Measurements from ENCODE around the gene SDK1. TPM values are rescaled to one million over a fixed set of nuclear protein-coding genes. Genes with fewer than 3 reads are reported as not detected.

Gene SDK1
- total and polyA plus RNA-seq, 2 of the 8 experiments (the other 6 are each of a cell fraction or from before 2014, with no cell fraction given), result 3.3 to 7.2 TPM

DNA sequence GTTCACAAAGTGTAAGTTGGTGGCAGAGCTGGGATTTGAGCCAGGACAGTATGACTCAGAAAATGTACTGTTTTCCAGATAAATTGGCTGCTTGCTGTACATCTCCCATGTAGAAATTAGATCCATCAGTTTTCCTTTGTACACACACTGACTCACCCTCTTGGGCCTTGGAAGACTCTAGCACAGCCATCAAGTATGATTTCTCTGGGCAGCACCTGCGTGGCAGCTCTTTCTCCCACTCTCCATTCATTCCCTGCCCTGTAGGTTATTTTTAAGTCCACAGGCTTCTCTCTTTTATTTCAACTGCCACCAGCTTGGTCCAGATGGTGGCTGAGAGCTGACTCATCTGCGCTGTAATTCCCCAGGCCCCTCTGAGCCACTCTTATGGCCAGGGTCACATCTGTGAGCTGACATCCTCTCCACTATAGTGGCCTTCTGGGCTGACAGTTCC, 28.3 kb upstream of the SDK1 start:
- Histone ChIP-seq H3K9me3 (ENCODE audit: insufficient read depth in 2 of 2, low read depth in 1 of 2, low read length in 1 of 2) (no peaks in the 10 kb centered on the region), H3K4ac (replicated peaks; ENCODE audit: insufficient read length, low read depth, low read length) (no peak overlapping the region), H2BK120ac (replicated peaks; ENCODE audit: low read depth, low read length) (no peak overlapping the region), H3K9ac (replicated peaks in 1 of 4; ENCODE audit: extremely low read depth in 1 of 4, low read depth in 3 of 4, low read length in 3 of 4) (no peak overlapping the region), H2BK5ac (ENCODE audit: low read depth, low read length) (no peak overlapping the region), H3K23me2 (ENCODE audit: low read depth, low read length) (peaks cover 10% of the 10 kb centered on the region; the same call in 1 of the 2 replicates), H2BK12ac (ENCODE audit: low read depth, low read length) (no peak overlapping the region), H3K4me3 (ENCODE audit: extremely low read depth in 1 of 4, insufficient read depth in 2 of 4, low read depth in 3 of 4, low read length in 4 of 4) (no peak overlapping the region), H3K14ac (ENCODE audit: insufficient read length) (no peak overlapping the region), H2AFZ (ENCODE audit: low read length) (no peak overlapping the region), H2BK20ac (ENCODE audit: low read length) (no peak overlapping the region), H3K18ac (ENCODE audit: extremely low read depth, low read length) (no peak overlapping the region), H3K79me2 (ENCODE audit: control insufficient read depth in 1 of 2, insufficient read depth in 2 of 2, low read length in 2 of 2) (no peaks in the 10 kb centered on the region), H4K8ac (ENCODE audit: extremely low read depth, insufficient read depth, low read length) (no peak overlapping the region), H4K91ac (replicated peaks; ENCODE audit: insufficient read length, low read length) (no peak overlapping the region), H3K56ac (replicated peaks; ENCODE audit: insufficient read length, low read depth, low read length) (no peak overlapping the region), H3K27ac (ENCODE audit: low read depth, low read length) (no peak overlapping the region), H3K36me3 (ENCODE audit: control insufficient read depth in 2 of 4, insufficient read depth in 4 of 4, low read length in 3 of 4) (no peaks in the 10 kb centered on the region), H3K4me1 (replicated peaks in 1 of 4; ENCODE audit: control insufficient read depth in 3 of 4, insufficient read depth in 4 of 4, low read length in 3 of 4) (no peaks in the 10 kb centered on the region), H3K23ac (ENCODE audit: insufficient read length) (no peak overlapping the region), H3K27me3 (replicated peaks in 1 of 4; ENCODE audit: control insufficient read depth in 3 of 4, extremely low read depth in 1 of 4, insufficient read depth in 3 of 4, low read length in 3 of 4) (no peaks in the 10 kb centered on the region), H4K5ac (ENCODE audit: insufficient read length, low read depth, low read length) (no peak overlapping the region), H3K4me2 (ENCODE audit: insufficient read depth in 1 of 2, low read depth in 2 of 2, low read length in 2 of 2) (no peak overlapping the region), H2AK5ac (ENCODE audit: low read depth, low read length) (no peak overlapping the region), H2BK15ac (ENCODE audit: low read length) (no peak overlapping the region), H4K20me1 (replicated peaks in 1 of 2; ENCODE audit: control insufficient read depth in 1 of 2, insufficient read depth in 2 of 2, low read length in 2 of 2) (peaks cover 0 to 3% of the 10 kb centered on the region in 2 experiments), H3K79me1 (ENCODE audit: low read depth, low read length) (no peaks in the 10 kb centered on the region)
- FAIRE-seq (no peak), DNase-seq (ENCODE audit: low read depth in 1 of 2, low spot score in 2 of 2) (no peak)
- POLR2A ChIA-PET (ENCODE audit: partially characterized antibody), result no interaction called here
- WGBS, 2 experiments (ENCODE audit: extremely low coverage in 1 of 2, insufficient coverage in 1 of 2, insufficient read length in 1 of 2, insufficient replicate concordance in 2 of 2, low coverage in 1 of 2, low lambda C conversion rate in 2 of 2, missing lambda C conversion rate in 1 of 2), result 85% methylated on average over 2 of the region's 2 CpGs; no CpG with 5 or more reads in 1 of the 2 experiments
- CTCF ChIA-PET (ENCODE audit: partially characterized antibody), result interaction anchor here (1.7 kb wide), 1 partner anchor 11 kb away, joined by 7 read pairs; no protein-coding TSS in a partner anchor
- TF ChIP-seq CHD2 (IDR thresholded peaks at IDR 0.05; ENCODE audit: low read length), result no peak
- no peak for TF ChIP-seq SRF (IDR thresholded peaks at IDR 0.05; ENCODE audit: low read depth, low read length)
- TF ChIP-seq CBX8 (IDR thresholded peaks at IDR 0.05; ENCODE audit: borderline replicate concordance, low read depth, low read length), result no peak
